Measurements from ENCODE around the gene SYP. TPM values are rescaled to one million over a fixed set of nuclear protein-coding genes. Genes with fewer than 3 reads are reported as not detected.
A peak's percentile ranks its signal among the peaks of the same experiment; 100 is the strongest.

SYP gene
- total and polyA plus RNA-seq, 2 experiments from 2014 or later, result 1.4 to 2.1 TPM

DNA sequence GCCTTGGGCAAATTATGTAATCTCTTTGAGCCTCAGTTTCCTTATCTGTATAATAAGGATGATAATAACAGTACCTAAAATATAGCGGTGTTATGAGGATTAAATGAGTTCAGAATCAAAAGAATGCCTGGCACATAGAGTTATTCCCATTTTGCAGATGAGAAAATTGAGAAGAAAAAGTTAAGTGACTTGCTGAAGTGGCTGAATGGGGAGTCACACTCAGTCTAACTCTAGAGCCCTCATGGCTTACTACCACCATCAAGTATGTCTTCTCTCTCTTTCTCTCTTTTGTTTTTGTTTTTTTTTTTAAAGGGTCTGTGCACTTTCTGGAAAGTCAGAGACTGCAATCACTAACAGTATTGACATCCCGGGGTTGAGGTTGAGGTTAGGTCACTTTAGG is 32.5 kb upstream of the SYP start:
- TF ChIP-seq EZH2phosphoT487 (IDR thresholded peaks at IDR 0.05; ENCODE audit: low read depth, severe bottlenecking, unreplicated experiment), result no peak
- TF ChIP-seq, protein P1, sequence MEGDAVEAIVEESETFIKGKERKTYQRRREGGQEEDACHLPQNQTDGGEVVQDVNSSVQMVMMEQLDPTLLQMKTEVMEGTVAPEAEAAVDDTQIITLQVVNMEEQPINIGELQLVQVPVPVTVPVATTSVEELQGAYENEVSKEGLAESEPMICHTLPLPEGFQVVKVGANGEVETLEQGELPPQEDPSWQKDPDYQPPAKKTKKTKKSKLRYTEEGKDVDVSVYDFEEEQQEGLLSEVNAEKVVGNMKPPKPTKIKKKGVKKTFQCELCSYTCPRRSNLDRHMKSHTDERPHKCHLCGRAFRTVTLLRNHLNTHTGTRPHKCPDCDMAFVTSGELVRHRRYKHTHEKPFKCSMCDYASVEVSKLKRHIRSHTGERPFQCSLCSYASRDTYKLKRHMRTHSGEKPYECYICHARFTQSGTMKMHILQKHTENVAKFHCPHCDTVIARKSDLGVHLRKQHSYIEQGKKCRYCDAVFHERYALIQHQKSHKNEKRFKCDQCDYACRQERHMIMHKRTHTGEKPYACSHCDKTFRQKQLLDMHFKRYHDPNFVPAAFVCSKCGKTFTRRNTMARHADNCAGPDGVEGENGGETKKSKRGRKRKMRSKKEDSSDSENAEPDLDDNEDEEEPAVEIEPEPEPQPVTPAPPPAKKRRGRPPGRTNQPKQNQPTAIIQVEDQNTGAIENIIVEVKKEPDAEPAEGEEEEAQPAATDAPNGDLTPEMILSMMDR (IDR thresholded peaks at IDR 0.05; ENCODE audit: poor library complexity), result no peak
- TF ChIP-seq EZH2 (IDR thresholded peaks at IDR 0.05; ENCODE audit: borderline replicate concordance), result no peak
- Histone ChIP-seq H2AFZ (no peak overlapping the region), H3K36me3 (replicated peaks; ENCODE audit: insufficient read depth, low read depth) (no peaks in the 10 kb centered on the region), H3K4me1 (ENCODE audit: insufficient read depth) (no peaks in the 10 kb centered on the region), H3K9me3 (ENCODE audit: low read depth) (no peaks in the 10 kb centered on the region), H3K27me3 (no peaks in the 10 kb centered on the region), H3K4me3 (no peak overlapping the region), H3K4me2 (no peak overlapping the region), H3K79me2 (no peaks in the 10 kb centered on the region), H3K9me2 (replicated peaks; ENCODE audit: insufficient read depth) (no peaks in the 10 kb centered on the region), H4K20me1 (ENCODE audit: insufficient read depth, poor library complexity, severe bottlenecking) (no peaks in the 10 kb centered on the region), H3K27ac (no peak overlapping the region)
- WGBS (ENCODE audit: low lambda C conversion rate, missing lambda C conversion rate), result 74% methylated on average over 2 of the region's 2 CpGs
- no peak for DNase-seq (ENCODE audit: low spot score)

GRCh38 chrX:49231333-49232000 is 31.5 kb upstream of the SYP start:
- Histone ChIP-seq H3K79me2 (no peaks in the 10 kb centered on the region), H3K4me1 (ENCODE audit: insufficient read depth) (no peaks in the 10 kb centered on the region), H4K20me1 (ENCODE audit: insufficient read depth, poor library complexity, severe bottlenecking) (no peaks in the 10 kb centered on the region), H3K36me3 (replicated peaks; ENCODE audit: insufficient read depth, low read depth) (no peaks in the 10 kb centered on the region), H2AFZ (no peak overlapping the region), H3K27me3 (no peaks in the 10 kb centered on the region), H3K4me3 (no peak overlapping the region), H3K27ac (no peak overlapping the region), H3K9me3 (ENCODE audit: low read depth) (no peaks in the 10 kb centered on the region), H3K4me2 (no peak overlapping the region), H3K9me2 (replicated peaks; ENCODE audit: insufficient read depth) (no peaks in the 10 kb centered on the region)
- DNase-seq (ENCODE audit: low spot score), result no peak
- WGBS (ENCODE audit: low lambda C conversion rate, missing lambda C conversion rate), result 87% methylated on average over 10 of the region's 10 CpGs
- TF ChIP-seq EZH2 (IDR thresholded peaks at IDR 0.05; ENCODE audit: borderline replicate concordance), result no peak
- TF ChIP-seq, protein P1 (IDR thresholded peaks at IDR 0.05; ENCODE audit: poor library complexity), result no peak
- TF ChIP-seq EZH2phosphoT487 (IDR thresholded peaks at IDR 0.05; ENCODE audit: low read depth, severe bottlenecking, unreplicated experiment), result no peak

DNA sequence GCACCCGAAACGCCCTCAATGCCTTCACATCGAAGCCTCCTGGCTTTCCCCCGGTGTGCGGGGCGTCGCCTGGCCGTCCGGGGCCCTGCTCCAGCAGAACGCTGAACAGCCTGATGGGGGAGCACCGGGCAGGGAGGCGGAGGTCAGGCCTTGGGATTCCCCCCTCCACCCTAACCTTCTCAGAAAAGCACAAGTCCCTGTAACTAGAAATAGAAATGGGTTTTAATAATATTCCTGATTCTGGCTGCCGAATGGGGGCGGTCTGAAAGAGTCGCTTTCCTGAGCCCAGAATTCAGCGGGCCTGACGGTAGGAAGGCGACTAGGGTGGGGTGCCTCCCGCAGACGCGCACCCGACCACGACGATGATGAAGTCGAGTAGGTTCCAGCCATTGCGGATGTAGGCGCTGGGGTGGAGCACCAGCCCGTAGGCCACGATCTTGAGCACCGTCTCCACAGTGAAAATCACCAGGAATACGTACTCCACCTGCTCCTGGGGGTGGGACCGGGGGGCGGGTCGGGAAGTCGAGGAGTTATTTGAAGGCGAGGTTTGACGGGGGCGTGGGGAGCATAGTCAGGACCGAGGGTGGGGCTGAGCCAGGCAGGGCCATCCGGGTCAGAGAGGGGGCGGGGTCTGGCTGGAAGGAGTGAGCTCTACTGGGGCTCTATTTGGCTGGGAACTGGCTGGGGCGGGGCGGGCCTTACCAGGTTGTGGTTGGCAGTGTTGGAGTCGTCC is 30.7 kb upstream of the SYP start:
- peak; percentile 55 for DNase-seq (ENCODE audit: low spot score)
- Histone ChIP-seq H3K4me3 (no peak overlapping the region), H3K79me2 (no peaks in the 10 kb centered on the region), H3K9me3 (ENCODE audit: low read depth) (no peaks in the 10 kb centered on the region), H3K4me1 (ENCODE audit: insufficient read depth) (no peaks in the 10 kb centered on the region), H3K27me3 (no peaks in the 10 kb centered on the region), H3K27ac (peak overlapping the region; percentile 45), H2AFZ (peak overlapping the region; percentile 68), H3K9me2 (replicated peaks; ENCODE audit: insufficient read depth) (no peaks in the 10 kb centered on the region), H3K36me3 (replicated peaks; ENCODE audit: insufficient read depth, low read depth) (no peaks in the 10 kb centered on the region), H4K20me1 (ENCODE audit: insufficient read depth, poor library complexity, severe bottlenecking) (no peaks in the 10 kb centered on the region), H3K4me2 (peak overlapping the region; percentile 74)
- WGBS (ENCODE audit: low lambda C conversion rate, missing lambda C conversion rate), result 52% methylated on average over 32 of the region's 44 CpGs
- TF ChIP-seq EZH2phosphoT487 (IDR thresholded peaks at IDR 0.05; ENCODE audit: low read depth, severe bottlenecking, unreplicated experiment) (no peak), EZH2 (IDR thresholded peaks at IDR 0.05; ENCODE audit: borderline replicate concordance) (no peak)
- TF ChIP-seq, protein P1 (IDR thresholded peaks at IDR 0.05; ENCODE audit: poor library complexity), result no peak

Data from hepatocyte (in vitro differentiated cells).